ENCODE measurements around the gene CERT1.

Gene CERT1

GRCh38 chr5:75546830-75547229 is 35.4 kb upstream of the CERT1 start:
- Histone ChIP-seq H3K9ac (ENCODE audit: low read length) (no peak overlapping the region), H3F3A (ENCODE audit: insufficient read depth, low read length) (no peaks in the 10 kb centered on the region), H3K4me3 (ENCODE audit: low read depth, low read length, poor library complexity, severe bottlenecking) (no peak overlapping the region), H3K4me2 (ENCODE audit: low read length) (no peak overlapping the region), H3K27ac (ENCODE audit: low read depth, low read length, poor library complexity, severe bottlenecking) (no peak overlapping the region), H3K79me2 (ENCODE audit: insufficient read depth, low read length) (peaks cover under 1% of the 10 kb centered on the region; the same call in 1 of the 2 replicates), H3K4me1 (ENCODE audit: insufficient read depth, low read length, severe bottlenecking) (no peaks in the 10 kb centered on the region), H3K9me2 (ENCODE audit: low read depth, low read length) (no peaks in the 10 kb centered on the region), H3K9me3 (ENCODE audit: low read length) (no peaks in the 10 kb centered on the region), H4K20me1 (ENCODE audit: insufficient read depth, low read length) (no peaks in the 10 kb centered on the region), H2AFZ (ENCODE audit: low read length) (no peak overlapping the region), H3K27me3 (ENCODE audit: insufficient read depth, low read length) (no peaks in the 10 kb centered on the region), H3K36me3 (ENCODE audit: insufficient read depth, low read length) (no peaks in the 10 kb centered on the region)
- no peak for TF ChIP-seq CTCF (IDR thresholded peaks at IDR 0.05; ENCODE audit: low read length)
- no peak for TF ChIP-seq EZH2 (IDR thresholded peaks at IDR 0.05; ENCODE audit: borderline replicate concordance, low read length)

- H3K9me3 ChIP-seq (ENCODE audit: low read length) = no peaks in the 10 kb centered on the region
- no peak overlapping the region for H3K9ac ChIP-seq (ENCODE audit: low read length)
- H3K4me1 ChIP-seq (ENCODE audit: insufficient read depth, low read length, severe bottlenecking) = no peaks in the 10 kb centered on the region
- H3K79me2 ChIP-seq (ENCODE audit: insufficient read depth, low read length) = peaks cover 5% of the 10 kb centered on the region
- H3K27me3 ChIP-seq (ENCODE audit: insufficient read depth, low read length) = no peaks in the 10 kb centered on the region
- H3K4me2 ChIP-seq (ENCODE audit: low read length) = no peak overlapping the region
- H3K27ac ChIP-seq (ENCODE audit: low read depth, low read length, poor library complexity, severe bottlenecking) = no peak overlapping the region
- H3K9me2 ChIP-seq (ENCODE audit: low read depth, low read length) = no peaks in the 10 kb centered on the region
- no peaks in the 10 kb centered on the region for H4K20me1 ChIP-seq (ENCODE audit: insufficient read depth, low read length)
- H3K4me3 ChIP-seq (ENCODE audit: low read depth, low read length, poor library complexity, severe bottlenecking) = no peak overlapping the region
- TF ChIP-seq EZH2 (IDR thresholded peaks at IDR 0.05; ENCODE audit: borderline replicate concordance, low read length) (no peak), CTCF (IDR thresholded peaks at IDR 0.05; ENCODE audit: low read length) (no peak)
- H3K36me3 ChIP-seq (ENCODE audit: insufficient read depth, low read length) = no peaks in the 10 kb centered on the region
- H2AFZ ChIP-seq (ENCODE audit: low read length) = no peak overlapping the region
- no peaks in the 10 kb centered on the region for H3F3A ChIP-seq (ENCODE audit: insufficient read depth, low read length)
Observed at GRCh38 chr5:75545131-75545530, 33.7 kb upstream of the CERT1 start.

GRCh38 chr5:75538211-75538610 is 26.8 kb upstream of the CERT1 start:
- Histone ChIP-seq H3K79me2 (ENCODE audit: insufficient read depth, low read length) (peaks cover 5% of the 10 kb centered on the region), H3K36me3 (ENCODE audit: insufficient read depth, low read length) (no peaks in the 10 kb centered on the region), H3F3A (ENCODE audit: insufficient read depth, low read length) (no peaks in the 10 kb centered on the region), H4K20me1 (ENCODE audit: insufficient read depth, low read length) (no peaks in the 10 kb centered on the region), H3K9ac (ENCODE audit: low read length) (no peak overlapping the region), H3K27ac (ENCODE audit: low read depth, low read length, poor library complexity, severe bottlenecking) (no peak overlapping the region), H3K4me1 (ENCODE audit: insufficient read depth, low read length, severe bottlenecking) (no peaks in the 10 kb centered on the region), H3K4me3 (ENCODE audit: low read depth, low read length, poor library complexity, severe bottlenecking) (no peak overlapping the region), H3K27me3 (ENCODE audit: insufficient read depth, low read length) (no peaks in the 10 kb centered on the region), H3K9me3 (ENCODE audit: low read length) (no peaks in the 10 kb centered on the region), H2AFZ (ENCODE audit: low read length) (no peak overlapping the region), H3K4me2 (ENCODE audit: low read length) (no peak overlapping the region), H3K9me2 (ENCODE audit: low read depth, low read length) (no peaks in the 10 kb centered on the region)
- TF ChIP-seq CTCF (IDR thresholded peaks at IDR 0.05; ENCODE audit: low read length) = no peak

All from OCI-LY1 (cell line).